ENCODE data around the gene CEP128.

CEP128 gene

DNA sequence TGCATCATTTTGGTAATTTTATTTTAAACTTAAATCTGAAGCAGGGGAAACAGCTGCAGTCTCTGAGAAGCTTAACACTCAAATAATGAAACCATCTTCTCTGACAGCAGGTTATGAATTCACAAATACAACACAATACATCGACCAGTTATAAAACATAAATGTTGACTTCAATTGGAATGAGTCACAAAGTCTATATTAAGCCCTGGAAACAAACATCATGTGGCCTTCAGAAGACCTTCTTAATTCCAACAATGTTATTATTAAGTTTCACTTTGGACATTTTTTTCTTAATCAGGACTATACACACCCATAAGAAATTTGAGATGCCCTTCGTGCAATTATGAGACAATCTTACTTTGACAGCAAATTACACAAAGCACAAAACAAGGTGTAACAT lies 68.9 kb downstream of the CEP128 start:
- DNase-seq: no peak

DNA sequence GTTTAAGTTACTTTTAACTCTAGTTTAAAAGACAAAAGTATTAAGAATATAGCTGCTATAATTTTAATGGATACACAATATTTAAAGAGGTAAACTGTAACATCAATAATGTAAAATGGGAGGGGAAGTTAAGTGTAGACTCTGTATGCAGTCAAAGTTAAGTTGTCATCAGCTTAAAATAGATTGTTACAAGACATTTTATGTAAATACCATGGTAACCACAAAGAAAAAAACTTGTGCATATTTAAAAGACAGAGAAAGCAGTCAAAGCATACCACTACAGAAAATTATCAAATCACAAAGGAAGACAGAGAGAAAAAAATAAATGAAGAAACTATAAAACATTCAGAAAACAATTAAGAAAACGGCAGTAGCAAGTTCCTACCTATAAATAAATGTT lies 73.3 kb downstream of the CEP128 start:
- DNase-seq: no peak

DNA sequence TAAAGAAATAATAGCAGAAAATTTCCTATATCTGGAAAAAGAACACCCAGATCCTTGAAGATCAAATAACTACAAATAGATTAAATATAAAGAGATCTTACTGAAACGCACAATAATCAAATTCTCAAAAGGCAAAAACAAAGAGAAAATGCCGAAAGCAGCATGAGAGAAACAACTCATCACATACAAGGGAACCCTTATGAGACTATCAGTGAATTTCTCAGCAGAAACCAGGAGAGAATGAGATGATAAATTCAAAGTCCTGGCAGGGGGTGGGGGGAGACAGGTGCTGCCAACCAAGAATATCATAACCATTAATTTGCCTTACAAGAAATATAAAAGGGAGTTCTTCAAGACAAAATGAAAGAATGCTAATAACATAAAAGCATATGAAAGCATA lies 73.7 kb downstream of the CEP128 start:
- no peak for DNase-seq

GRCh38 chr14:80867091-80867490 lies 74.4 kb downstream of the CEP128 start:
- no peak for DNase-seq

DNA sequence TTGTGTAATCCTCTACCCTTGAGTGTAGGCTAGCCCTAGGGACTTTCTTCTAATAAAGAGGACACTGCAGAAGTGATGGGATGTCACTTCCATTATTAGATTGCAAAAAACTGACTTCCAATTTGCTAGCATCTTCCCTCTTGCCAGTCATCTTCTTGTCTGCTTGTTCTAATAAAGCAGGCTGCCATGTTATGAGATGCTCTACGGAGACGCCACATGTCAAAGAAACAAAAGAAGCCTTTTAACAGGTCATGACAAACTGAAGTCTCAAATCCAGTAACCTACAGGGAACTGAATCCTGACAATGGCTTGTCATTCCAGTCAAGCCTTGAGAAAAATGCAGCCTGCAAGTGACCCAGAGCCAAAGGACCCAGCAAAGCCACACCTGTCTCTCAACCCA lies 76.0 kb downstream of the CEP128 start:
- DNase-seq: no peak

DNA sequence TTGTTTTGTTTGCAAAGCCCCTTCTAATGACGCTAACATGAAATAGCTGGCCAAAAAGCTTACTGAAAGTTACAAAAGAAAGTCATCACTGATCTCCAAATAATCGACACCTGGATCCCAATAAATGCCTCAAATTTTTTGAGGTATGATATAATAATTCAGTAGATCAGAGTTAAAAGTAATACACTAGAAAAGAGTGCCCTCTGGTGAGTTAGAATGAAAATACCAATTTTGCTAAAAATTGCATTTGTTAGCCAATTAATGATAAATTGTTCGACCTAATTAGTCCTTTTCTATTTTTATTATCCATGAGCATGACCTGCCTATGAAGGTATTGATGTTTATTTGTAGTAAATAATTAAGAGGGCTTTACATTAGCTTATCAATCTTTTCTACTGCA lies 78.6 kb downstream of the CEP128 start:
- no peak for DNase-seq

GRCh38 chr14:80862541-80862940 lies 79.0 kb downstream of the CEP128 start:
- no peak for DNase-seq

- DNase-seq: no peak
These were observed 91.2 kb downstream of the CEP128 start for GRCh38 chr14:80850197-80850814.

GRCh38 chr14:80847070-80847469 lies 94.5 kb downstream of the CEP128 start:
- DNase-seq: no peak

DNA sequence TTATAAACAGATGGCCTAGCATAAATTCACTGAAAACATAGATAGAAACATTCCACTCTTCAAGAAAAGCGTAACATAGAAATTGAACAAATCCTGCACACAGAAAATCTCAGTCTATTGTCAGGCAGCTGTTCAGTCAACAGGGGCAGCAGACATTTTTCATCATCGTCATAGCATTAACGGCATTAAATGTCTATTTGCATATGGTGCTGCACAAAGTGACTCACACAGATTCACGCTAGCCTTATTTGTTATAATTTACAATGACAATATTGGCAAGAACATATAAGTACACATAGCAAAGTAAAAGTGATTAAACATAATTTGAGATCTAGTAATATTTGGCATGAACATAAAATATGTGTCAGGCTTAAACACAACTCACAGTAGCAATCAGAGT lies 95.7 kb downstream of the CEP128 start:
- DNase-seq: no peak

DNA sequence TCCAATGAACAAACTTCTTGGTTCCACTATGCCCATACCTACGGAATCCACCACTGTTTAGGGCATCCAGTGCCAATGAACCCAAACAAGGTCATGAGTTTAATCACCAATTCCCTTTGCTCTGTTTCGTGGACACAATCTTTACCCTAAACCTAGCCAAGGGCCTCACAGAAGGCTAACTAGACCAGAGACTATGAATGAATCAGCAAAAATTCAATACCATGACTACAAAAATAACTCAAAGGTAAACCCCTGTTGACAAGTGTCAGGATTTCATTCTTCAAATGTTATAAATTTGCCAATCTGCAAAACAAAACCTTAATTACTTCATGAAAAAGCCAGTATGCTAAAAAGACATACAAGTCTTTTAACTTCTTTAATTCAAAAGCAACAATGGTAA lies 96.7 kb downstream of the CEP128 start:
- no peak for DNase-seq

DNA sequence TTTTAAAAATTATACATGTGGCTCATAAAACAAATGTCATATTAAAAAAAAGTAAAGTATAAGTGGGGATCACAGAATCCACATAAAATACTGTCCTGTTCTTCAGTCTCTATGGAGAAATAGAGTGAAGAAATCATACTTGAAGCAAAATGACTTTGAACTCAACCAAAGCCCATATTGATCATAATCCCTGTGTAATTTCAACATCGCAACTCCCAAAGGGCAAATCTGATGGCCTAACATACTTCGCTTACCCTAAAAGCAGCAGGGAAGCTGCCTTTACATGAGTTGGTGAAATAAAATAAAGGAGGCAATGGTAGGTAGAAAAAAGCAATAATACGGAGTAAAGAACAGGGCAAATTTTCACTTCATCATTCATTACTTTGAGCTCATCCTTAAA lies 101.8 kb downstream of the CEP128 start:
- DNase-seq: no peak

- no peak for DNase-seq
These were observed 131.9 kb downstream of the CEP128 start for GRCh38 chr14:80809663-80810062.

GRCh38 chr14:80805136-80805535 lies 136.4 kb downstream of the CEP128 start:
- DNase-seq: no peak

- no peak for DNase-seq
These were observed 142.7 kb downstream of the CEP128 start for GRCh38 chr14:80798878-80799277.

- DNase-seq: no peak
These were observed 143.3 kb downstream of the CEP128 start for GRCh38 chr14:80798211-80798610.

DNA sequence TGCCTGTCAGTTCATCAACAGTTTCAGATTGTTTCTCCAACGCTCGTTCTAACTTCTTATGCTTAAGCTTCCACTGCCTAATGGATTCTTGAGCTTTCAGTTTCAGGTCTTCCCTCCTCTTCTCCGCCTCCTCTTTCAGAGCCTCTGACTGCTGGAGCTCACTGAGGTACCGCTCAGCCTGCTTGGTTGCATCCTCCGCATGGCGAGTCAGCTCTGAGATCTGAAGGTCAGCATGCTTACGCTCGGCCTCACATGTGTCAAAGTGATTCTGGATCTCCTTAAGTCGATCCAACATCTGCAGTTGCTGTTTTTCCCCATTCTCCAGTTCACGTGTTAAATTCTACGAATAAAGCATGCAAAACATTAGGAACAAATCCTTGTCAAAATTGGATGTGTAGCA lies 148.8 kb downstream of the CEP128 start:
- no peak for DNase-seq

DNA sequence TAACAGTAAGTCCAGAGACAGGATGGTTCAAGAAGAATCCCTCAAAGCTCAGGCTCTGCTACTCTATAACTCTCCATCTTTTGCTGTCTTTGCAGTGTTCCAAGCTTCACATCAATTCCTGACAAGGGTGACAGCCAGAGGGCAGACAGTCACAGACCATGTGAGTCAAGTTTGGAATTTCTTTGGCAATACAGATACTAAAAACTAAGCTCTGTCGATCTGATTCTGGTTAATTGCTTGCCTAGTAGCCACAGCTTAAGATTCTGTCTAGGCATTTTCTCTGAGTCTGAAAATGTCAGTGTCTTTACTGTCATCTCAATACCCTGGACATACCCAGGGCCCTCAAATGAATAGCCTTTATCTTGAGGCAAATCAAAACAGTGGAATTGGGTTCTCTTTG lies 153.7 kb downstream of the CEP128 start:
- no peak for DNase-seq

- DNase-seq: no peak
These were observed 156.7 kb downstream of the CEP128 start for GRCh38 chr14:80784820-80785219.

DNA sequence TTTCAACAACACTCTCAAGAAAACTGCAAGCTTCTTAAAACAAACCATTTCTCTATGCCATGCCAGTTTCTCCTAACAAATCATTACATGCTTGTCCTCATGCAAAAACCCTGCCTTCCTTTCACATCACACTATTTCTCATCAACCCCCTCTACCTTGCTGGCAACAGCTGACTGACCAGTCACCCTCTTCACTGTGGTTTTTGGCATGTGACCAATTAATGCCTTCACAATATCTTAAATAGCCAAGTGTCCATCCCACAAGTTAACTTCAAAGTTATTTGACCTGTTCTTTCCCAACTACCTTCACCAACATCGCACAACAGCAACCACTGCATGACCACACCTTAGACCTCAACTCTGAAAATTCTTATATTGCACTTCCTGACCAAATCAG lies 159.6 kb downstream of the CEP128 start:
- no peak for DNase-seq

GRCh38 chr14:80780500-80780899 lies 161.0 kb downstream of the CEP128 start:
- DNase-seq: no peak

DNA sequence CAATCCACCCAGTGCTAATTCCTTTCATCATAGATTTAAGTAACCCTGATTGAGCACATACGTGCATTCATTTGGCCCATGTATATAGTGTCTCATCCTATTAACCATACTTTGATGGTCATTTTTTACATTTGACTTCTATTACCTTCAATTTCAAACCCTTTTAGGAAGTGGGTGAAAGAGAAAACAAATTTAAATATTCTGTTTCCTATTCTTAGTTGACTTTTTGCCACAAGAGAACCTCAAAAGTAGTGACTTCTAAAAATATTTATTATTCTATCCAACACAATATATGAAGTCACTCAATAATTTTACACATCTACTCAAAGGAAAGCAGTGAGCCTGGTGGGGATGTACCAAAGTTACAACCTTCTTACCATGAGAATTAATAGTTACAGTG lies 164.9 kb downstream of the CEP128 start:
- DNase-seq: no peak

DNA sequence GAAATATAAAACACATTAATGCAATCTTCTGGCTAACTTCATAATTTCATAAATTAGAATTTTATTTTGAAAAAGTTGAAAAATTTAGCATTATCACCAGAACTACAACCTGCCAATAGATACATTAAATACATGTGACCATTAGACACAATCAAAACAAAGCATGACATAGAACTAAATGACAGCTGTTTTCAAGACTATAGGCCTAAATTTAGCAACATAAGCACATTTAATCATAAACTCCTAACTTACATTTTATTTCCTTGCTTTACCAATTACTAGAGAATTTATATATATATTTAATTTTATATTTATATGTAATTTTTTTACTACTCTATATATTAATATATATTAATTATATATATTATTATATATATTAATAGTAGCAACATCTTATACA lies 165.4 kb downstream of the CEP128 start:
- DNase-seq: no peak

GRCh38 chr14:80772504-80772903 lies 169.0 kb downstream of the CEP128 start:
- no peak for DNase-seq

- DNase-seq: no peak
These were observed 170.3 kb downstream of the CEP128 start for GRCh38 chr14:80771201-80771600.
